ENCODE data around the gene BSPRY. TPM values are rescaled to one million over a fixed set of nuclear protein-coding genes. Genes with fewer than 3 reads are reported as not detected.

Gene BSPRY
- total and polyA plus RNA-seq, 2 of the 13 experiments (the other 11 are each of a cell fraction or from before 2014, with no cell fraction given): 0.09 to 0.26 TPM

GRCh38 chr9:113340011-113340699 is 9.2 kb upstream of the BSPRY start, which contains the start of gene WDR31 (continued):
- peak; percentile 74; the same call in 1 of the 2 replicates for TF ChIP-seq ARID2 (CRISPR knock-in tag; IDR thresholded peaks at IDR 0.05; ENCODE audit: borderline replicate concordance)
- TF ChIP-seq EZH2 (conservative IDR thresholded peaks at IDR 0.05; ENCODE audit: low read depth, low read length): no peak
- TF ChIP-seq ZFP90 (CRISPR knock-in tag; IDR thresholded peaks at IDR 0.05; ENCODE audit: borderline replicate concordance): peak; percentile 94
- no peak; the same call in 1 of the 2 replicates for TF ChIP-seq ZBTB10 (CRISPR knock-in tag; IDR thresholded peaks at IDR 0.05; ENCODE audit: borderline replicate concordance)
- peak; percentile 55; the same call in 1 of the 2 replicates for TF ChIP-seq ETV5 (CRISPR knock-in tag; IDR thresholded peaks at IDR 0.05; ENCODE audit: borderline replicate concordance)
- no peak for TF ChIP-seq KLF13 (CRISPR knock-in tag; IDR thresholded peaks at IDR 0.05)
- TF ChIP-seq EP300 (IDR thresholded peaks at IDR 0.05; ENCODE audit: low read depth in 2 of 2, low read length in 2 of 2): peak in 1 of 2 experiments; percentile 56; a peak in 1 of 4 replicates
- TF ChIP-seq EP300 (CRISPR knock-in tag; IDR thresholded peaks at IDR 0.05; ENCODE audit: borderline replicate concordance): peak; percentile 60; the same call in 1 of the 2 replicates
- peak; percentile 86 for TF ChIP-seq ZFP1 (CRISPR knock-in tag; IDR thresholded peaks at IDR 0.05)
- TF ChIP-seq ZNF615 (CRISPR knock-in tag; IDR thresholded peaks at IDR 0.05; ENCODE audit: borderline replicate concordance): peak; percentile 35; the same call in 1 of the 2 replicates
- 0 out of 2 replicates have a peak, but pooled peaks have one; percentile 37 for TF ChIP-seq ZNF598 (CRISPR knock-in tag; IDR thresholded peaks at IDR 0.05; ENCODE audit: borderline replicate concordance)
- TF ChIP-seq ZNF33B (CRISPR knock-in tag; IDR thresholded peaks at IDR 0.05): no peak
- peak; percentile 89; the same call in 1 of the 2 replicates for TF ChIP-seq KDM5A (IDR thresholded peaks at IDR 0.05; ENCODE audit: borderline replicate concordance, low read length)
- TF ChIP-seq STAG1 (CRISPR knock-in tag; IDR thresholded peaks at IDR 0.05): peak; percentile 30; the same call in 1 of the 2 replicates
- TF ChIP-seq TARDBP (CRISPR knock-in tag; IDR thresholded peaks at IDR 0.05): peak; percentile 81; the same call in 1 of the 2 replicates
- TF ChIP-seq SAP130 (CRISPR knock-in tag; IDR thresholded peaks at IDR 0.05; ENCODE audit: low read depth): peak; percentile 97
- no peak for TF ChIP-seq PBX3 (CRISPR knock-in tag; IDR thresholded peaks at IDR 0.05; ENCODE audit: borderline replicate concordance)
- TF ChIP-seq CENPT (CRISPR knock-in tag; IDR thresholded peaks at IDR 0.05; ENCODE audit: low read depth): peak; percentile 62; the same call in 1 of the 2 replicates
- no peak; the same call in 1 of the 2 replicates for TF ChIP-seq SP140L (CRISPR knock-in tag; IDR thresholded peaks at IDR 0.05; ENCODE audit: borderline replicate concordance)
- TF ChIP-seq FOXK2 (IDR thresholded peaks at IDR 0.05): no peak
- no peak for TF ChIP-seq ONECUT2 (CRISPR knock-in tag; IDR thresholded peaks at IDR 0.05)
- peak; percentile 95 for TF ChIP-seq KAT8 (CRISPR knock-in tag; IDR thresholded peaks at IDR 0.05)
- no peak for TF ChIP-seq ZNF484 (CRISPR knock-in tag; IDR thresholded peaks at IDR 0.05; ENCODE audit: borderline replicate concordance, low read depth)
- TF ChIP-seq MXD4 (CRISPR knock-in tag; IDR thresholded peaks at IDR 0.05): peak; percentile 91
- peak; percentile 57; the same call in 1 of the 2 replicates for TF ChIP-seq ZNF274 (CRISPR knock-in tag; IDR thresholded peaks at IDR 0.05)
- TF ChIP-seq HNRNPK (IDR thresholded peaks at IDR 0.05; ENCODE audit: low read depth, low read length, poor library complexity, severe bottlenecking): peak; percentile 54
- TF ChIP-seq FOXJ3 (CRISPR knock-in tag; IDR thresholded peaks at IDR 0.05; ENCODE audit: borderline replicate concordance): peak; percentile 26; the same call in 1 of the 2 replicates
